PC-3 (cell line): Measurements from ENCODE around the gene TRAPPC2L.

Experiments
- CTCF ChIP-seq: fragments of 300-600 bp; sonication (generic); conservative IDR thresholded peaks from 2 replicates; pipeline ENCODE4 v1.5.1; 2017; ENCODE audit warnings: antibody characterized with exemption, low read depth, mild to moderate bottlenecking, low read length
- EZH2 ChIP-seq: fragments of 300-600 bp; sonication (generic); IDR thresholded peaks from one replicate; pipeline ENCODE4 v1.6.1; 2017; ENCODE audit warnings: antibody characterized with exemption, mild to moderate bottlenecking, low read length; ENCODE audit not compliant: unreplicated experiment

- TF ChIP-seq CTCF (no peak), EZH2 (no peak)
Measured at GRCh38 chr16:88819126-88819525, 37.8 kb upstream of the TRAPPC2L start.
